Left ventricle myocardium inferior (tissue), 1 donor: Measurements from ENCODE around the gene SHISA7. TPM values are rescaled to one million over a fixed set of nuclear protein-coding genes. Genes with fewer than 3 reads are reported as not detected.

Experiments
- DNase-seq: peaks from one replicate; pipeline ENCODE4 v3.0.0-alpha.2; 2020
- H3K27ac ChIP-seq: fragments of 200-600 bp; replicated peaks from 2 replicates; pipeline ENCODE4 v1.8.0; 2021
- H3K27me3 ChIP-seq: fragments of 200-600 bp; 2 replicates; pipeline ENCODE4 v1.8.0; 2021; ENCODE audit warnings: low read depth
- H3K36me3 ChIP-seq: fragments of 200-600 bp; 2 replicates; pipeline ENCODE4 v1.8.0; 2021
- H3K4me1 ChIP-seq: fragments of 200-600 bp; 2 replicates; pipeline ENCODE4 v1.8.0; 2021
- H3K4me3 ChIP-seq: fragments of 200-600 bp; 2 replicates; pipeline ENCODE4 v1.8.0; 2021; ENCODE audit warnings: mild to moderate bottlenecking, moderate library complexity
- H3K9me3 ChIP-seq: fragments of 200-600 bp; replicated peaks from 2 replicates; pipeline ENCODE4 v1.8.0; 2021
- CTCF ChIP-seq: fragments of 200-600 bp; IDR thresholded peaks from 2 replicates; pipeline ENCODE4 v1.8.0; 2021; ENCODE audit warnings: antibody characterized with exemption, mild to moderate bottlenecking, borderline replicate concordance
- intact Hi-C: fragments of 100-400 bp; cut with micrococcal nuclease; formaldehyde crosslinking; loops from one replicate; pipeline ENCODE4 v1.11.0; 2022
- total RNA-seq: library from RNA; stranded (reverse); fragmentation: NEBNext Ultra II Directional; extraction: Animal tissue kit (Norgen Biotek cat#: 25700); gene quantifications from one replicate; pipeline ENCODE4 v1.2.1, GENCODE V29; 2021
- donor health status: DM: no; HTN: yes; CAD: no; lungs with severe emphysema.

The SHISA7 gene
- total RNA-seq, 1 donor from 2014 or later: not detected

- Histone ChIP-seq H3K27me3 (peaks cover 38% of the 10 kb centered on the region), H3K36me3 (no peaks in the 10 kb centered on the region), H3K4me3 (no peak overlapping the region), H3K27ac (peak overlapping the region; percentile 50), H3K4me1 (peaks cover 58% of the 10 kb centered on the region), H3K9me3 (no peaks in the 10 kb centered on the region)
- no peak for DNase-seq
- intact Hi-C loops: no loop called here
- TF ChIP-seq CTCF: no peak
Observed at GRCh38 chr19:55489711-55490477, 46.8 kb upstream of the SHISA7 start.

- H3K9me3 ChIP-seq: no peaks in the 10 kb centered on the region
- H3K27ac ChIP-seq: peak overlapping the region; percentile 50
- no peak for TF ChIP-seq CTCF
- intact Hi-C loops: no loop called here
- H3K36me3 ChIP-seq: no peaks in the 10 kb centered on the region
- H3K27me3 ChIP-seq: peaks cover 31% of the 10 kb centered on the region
- peaks cover 63% of the 10 kb centered on the region for H3K4me1 ChIP-seq
- DNase-seq: no peak
- H3K4me3 ChIP-seq: no peak overlapping the region
Observed at GRCh38 chr19:55488986-55489710, 46.0 kb upstream of the SHISA7 start.

- TF ChIP-seq CTCF: no peak
- peaks cover 63% of the 10 kb centered on the region for H3K4me1 ChIP-seq
- intact Hi-C loops: no loop called here
Observed at GRCh38 chr19:55487924-55488687, 45.0 kb upstream of the SHISA7 start, which contains the start of gene SSC5D. TSS of gene SSC5D (plus strand) at chr19:55488436. CDS start at chr19:55488590, 154 bp downstream.

GRCh38 chr19:55486971-55487923 lies 44.1 kb upstream of the SHISA7 start:
- Histone ChIP-seq H3K27me3 (peaks cover 12% of the 10 kb centered on the region), H3K9me3 (no peaks in the 10 kb centered on the region), H3K27ac (peak overlapping the region; percentile 90), H3K36me3 (peaks cover 17% of the 10 kb centered on the region), H3K4me3 (peak overlapping the region; percentile 80), H3K4me1 (peaks cover 62% of the 10 kb centered on the region)
- intact Hi-C loops: no loop called here
- DNase-seq: peak; percentile 66
- no peak for TF ChIP-seq CTCF

More at GRCh38 chr19:55487924-55488687, 45.0 kb upstream of the SHISA7 start, which contains the start of gene SSC5D:
- H3K36me3 ChIP-seq: peaks cover 8% of the 10 kb centered on the region
- peaks cover 21% of the 10 kb centered on the region for H3K27me3 ChIP-seq
- peak within 1 kb of the TSS; percentile 90 for H3K27ac ChIP-seq
- no peak for DNase-seq
- peak within 1 kb of the TSS; percentile 80 for H3K4me3 ChIP-seq
- no peaks in the 10 kb centered on the region for H3K9me3 ChIP-seq
